ENCODE data around the gene EMC7.
"Not testable (repeated sequence)": the region's sequence is repeated elsewhere in the genome, so short reads cannot be mapped to it uniquely, and the experiment has no call there.

The EMC7 gene

DNA sequence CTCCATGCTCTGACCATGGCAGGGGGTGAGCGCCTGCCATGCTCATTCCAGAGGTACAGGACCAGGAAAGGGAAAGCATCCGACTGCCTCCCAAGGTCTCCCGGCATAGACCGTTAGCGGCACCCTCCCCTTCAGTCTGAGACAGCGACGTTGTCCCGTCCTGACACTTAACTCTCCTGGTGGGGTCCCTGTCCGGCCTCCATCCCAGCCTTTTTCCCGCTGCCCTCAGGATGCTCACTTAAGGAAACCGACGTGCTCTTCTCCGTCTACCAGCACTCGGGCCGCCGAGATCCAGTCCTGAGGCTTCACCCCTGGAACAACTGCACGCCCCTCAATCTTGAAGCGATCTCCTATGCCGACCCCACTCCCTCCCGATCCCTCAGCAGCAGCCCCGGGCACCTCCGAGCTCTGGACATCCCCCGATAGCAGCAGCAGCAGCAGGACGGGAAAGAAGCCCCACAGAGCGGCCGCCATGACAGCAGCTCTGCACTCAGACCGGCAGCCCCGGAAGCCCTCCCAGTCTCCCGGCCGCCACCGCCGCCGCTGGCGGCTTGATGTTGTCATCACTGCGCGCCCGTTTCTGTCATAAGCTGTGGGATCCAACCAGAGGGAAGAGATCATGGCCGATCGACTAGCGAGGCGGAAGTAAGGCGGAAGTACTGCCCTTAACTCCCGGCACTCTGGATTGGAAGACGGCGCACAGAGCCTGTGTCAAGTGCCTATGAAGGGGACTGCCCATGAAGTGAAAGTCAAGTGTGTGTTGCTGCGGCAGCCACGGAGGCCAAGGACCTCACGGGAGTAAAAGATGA is at the start of gene EMC7, which contains the start of gene PGBD4:
EMC7 (minus strand) TSS at position 497 of the 809 bp plus-strand sequence; CDS start at position 474, 23 bp downstream.
PGBD4 (plus strand) TSS at position 718 of the 809 bp plus-strand sequence. CDS start 449 bp downstream, outside the sequence.
- peak; percentile 99 for DNase-seq (ENCODE audit: low read depth, low spot score)

DNA sequence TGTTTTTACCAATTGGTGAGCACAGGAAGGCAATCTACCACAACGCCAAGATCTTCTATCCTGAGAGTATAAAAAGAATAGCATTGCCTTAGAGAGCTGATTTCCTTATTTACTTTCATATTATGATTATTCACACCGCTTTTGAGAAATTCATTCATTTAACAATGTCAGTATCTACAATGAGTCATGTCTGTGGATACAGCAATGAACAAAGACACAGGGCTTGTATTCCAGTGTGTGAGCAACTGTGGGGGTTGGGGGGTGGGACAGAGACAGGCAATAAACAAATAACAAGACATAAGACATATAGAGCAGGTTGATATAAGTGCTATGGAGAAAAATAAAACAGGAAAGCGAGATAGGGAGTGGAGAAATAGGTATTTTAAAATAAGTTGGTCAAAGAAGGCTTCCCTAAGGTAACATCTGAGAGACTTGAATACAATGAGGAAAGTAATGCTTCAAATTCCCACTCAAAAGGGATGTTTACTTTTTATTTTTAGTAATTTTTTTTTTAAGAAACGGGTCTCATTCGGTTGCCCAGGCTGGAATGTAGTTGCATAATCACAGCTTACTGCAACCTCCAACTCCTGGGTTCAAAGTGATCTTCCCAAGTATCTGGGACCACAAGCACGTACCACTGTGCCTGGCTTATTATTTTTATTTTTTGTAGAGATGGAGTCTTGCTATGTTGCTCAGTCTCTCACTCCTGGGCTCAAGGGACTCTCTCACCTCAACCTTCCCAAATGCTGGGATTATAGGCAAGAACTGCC is 45.9 kb upstream of the EMC7 start:
- no peak for DNase-seq (ENCODE audit: low read depth, low spot score)

DNA sequence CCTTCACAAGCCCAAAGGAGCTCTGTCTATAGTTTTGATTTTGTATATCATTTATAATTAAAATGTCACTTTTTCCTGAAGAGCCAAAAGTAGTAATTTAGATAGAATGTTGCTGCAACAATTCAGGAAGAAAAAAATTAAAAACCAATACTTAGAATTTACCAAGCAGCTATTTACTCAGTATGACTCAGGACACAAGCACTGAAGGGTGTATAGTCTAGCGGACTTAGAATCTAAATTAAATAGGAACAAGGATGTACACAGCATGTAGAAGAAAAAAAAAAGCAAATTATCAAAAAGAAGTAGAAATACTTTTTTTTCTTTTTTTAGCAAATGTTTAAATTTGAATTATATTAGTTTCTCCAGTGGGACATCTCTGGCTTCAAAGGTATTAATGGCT is 31.8 kb upstream of the EMC7 start:
- no peak for DNase-seq (ENCODE audit: low read depth, low spot score)

DNA sequence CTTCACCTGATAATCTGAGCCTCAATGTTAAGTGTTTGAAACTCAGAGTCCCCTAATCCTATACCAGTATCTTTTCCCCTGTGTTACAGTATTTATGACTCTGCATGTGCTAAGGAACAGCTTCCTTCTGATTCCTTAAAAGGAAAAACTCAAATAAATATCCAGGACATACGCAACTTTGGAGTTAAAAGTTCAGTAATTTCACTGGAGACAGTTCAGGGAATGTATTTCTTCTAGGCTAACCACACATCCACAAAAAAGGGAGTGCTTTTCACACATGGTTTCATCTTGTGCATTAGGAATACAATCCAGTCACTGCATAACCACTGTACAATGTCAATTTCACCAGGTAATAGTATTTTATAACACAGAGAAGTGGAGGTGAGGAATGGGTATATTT is 31.2 kb upstream of the EMC7 start:
- DNase-seq (ENCODE audit: low read depth, low spot score), result no peak

DNA sequence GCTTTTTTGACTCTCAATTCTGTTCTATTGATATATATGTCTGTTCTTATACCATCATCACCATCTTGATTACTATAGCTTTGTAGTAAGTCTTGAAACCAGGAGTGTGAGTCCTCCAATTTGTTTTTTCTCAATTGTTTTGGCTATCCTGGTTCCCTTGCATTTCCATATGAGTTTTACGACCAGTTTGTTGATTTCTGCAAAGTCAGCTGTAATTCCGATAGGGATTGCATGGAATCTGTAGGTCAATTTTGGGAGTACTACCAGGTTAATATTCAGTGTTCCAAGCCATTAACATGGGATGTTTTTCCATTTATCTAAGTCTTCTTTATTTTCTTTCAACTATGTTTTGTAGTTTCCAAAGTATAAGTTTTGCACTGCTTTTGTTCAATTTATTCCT is 27.2 kb upstream of the EMC7 start:
- no peak for DNase-seq (ENCODE audit: low read depth, low spot score)

DNA sequence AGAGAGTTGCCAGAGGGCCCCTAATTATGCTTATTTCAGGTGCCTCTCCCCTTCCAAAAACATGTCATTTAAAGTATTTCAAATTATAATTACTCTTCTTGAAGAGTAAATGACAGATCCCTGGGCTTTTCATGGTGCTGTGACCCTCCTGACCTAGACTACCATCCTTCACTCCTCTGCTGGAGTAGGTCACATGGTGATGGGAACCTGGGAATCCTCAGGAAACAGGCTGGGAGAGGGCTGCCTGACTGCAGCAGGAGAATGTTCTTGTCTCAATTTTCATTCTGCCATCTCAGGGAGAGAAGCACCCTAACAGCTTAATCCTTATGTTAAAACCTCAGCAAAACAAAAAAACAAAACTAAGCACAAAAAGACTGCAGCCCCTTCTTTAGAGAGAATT is 24.9 kb upstream of the EMC7 start:
- no peak for DNase-seq (ENCODE audit: low read depth, low spot score)

DNA sequence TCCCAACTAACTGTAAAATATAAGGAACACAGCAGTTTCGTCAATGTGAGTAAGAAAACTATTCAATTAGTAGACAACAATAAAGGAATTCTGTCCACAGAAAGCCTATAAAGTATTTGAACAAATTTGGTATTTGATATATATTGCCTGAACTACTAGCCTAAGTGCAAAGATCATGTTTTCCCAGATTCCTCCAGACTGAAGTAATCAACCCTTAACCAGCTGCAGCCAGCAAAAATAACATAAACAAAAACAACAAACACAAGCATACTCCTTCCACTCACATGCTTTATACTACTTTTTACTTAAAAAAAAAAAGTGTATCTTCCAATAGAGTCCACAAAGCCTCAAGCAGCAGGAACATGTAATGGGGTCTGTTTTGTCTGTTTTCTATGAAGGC is 24.3 kb upstream of the EMC7 start:
- DNase-seq (ENCODE audit: low read depth, low spot score), result no peak

DNA sequence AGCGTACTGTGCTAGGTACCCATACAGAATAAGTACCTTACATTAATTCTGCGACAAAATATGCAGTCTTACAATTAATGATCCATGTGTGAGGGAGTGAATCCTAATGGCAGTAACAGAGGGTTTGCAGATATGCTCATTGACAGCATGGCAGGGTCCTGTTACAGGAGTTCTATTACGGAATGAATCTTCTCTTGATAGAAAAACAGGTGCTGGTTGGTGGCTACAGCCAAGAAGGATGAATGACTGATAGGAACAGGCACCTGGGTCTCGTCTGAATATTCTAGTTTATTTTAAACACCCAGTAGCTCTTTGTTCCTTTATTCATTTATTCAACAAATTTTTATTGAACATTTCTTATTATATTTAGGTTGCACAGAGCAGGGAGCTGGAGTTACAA is 23.0 kb upstream of the EMC7 start:
- DNase-seq (ENCODE audit: low read depth, low spot score), result no peak

DNA sequence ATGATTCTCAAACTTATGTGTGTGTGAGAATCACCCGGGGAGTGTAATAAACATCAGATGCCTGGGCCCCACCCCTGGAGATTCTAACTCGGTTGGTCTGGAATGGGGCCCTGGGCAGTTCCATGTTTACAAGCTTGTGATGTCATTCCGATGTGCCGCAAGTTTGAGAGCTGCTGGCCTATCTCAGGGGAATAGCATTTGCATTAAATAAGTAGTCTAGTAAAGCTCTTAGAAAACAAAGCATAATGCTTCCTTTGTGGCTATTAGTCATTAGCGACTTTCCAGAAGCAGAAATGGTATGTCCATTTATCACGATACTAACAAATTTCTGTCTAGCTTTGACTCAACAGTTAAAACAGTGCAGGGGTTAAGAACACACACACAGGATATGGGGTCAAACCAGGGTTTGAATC is 21.1 kb upstream of the EMC7 start:
- DNase-seq (ENCODE audit: low read depth, low spot score), result no peak

DNA sequence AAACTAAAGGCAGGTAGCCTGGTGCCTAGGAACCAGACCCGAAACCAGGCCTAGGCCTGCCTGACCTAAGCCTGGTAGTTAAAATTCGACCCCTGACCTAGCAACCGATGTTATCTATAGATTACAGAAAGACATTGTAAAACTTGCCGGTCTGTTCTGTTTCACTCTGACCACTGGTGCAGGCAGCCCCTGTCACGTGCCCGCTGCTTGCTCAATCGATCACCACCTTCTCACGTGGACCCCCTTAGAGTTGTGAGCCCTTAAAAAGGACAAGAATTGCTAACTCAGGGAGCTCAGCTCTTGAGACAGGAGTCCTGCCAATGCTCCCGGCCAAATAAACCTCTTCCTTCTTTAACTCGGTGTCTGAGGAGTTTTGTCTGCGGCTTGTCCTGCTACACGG is 20.1 kb upstream of the EMC7 start:
- DNase-seq (ENCODE audit: low read depth, low spot score), result not testable (repeated sequence)

DNA sequence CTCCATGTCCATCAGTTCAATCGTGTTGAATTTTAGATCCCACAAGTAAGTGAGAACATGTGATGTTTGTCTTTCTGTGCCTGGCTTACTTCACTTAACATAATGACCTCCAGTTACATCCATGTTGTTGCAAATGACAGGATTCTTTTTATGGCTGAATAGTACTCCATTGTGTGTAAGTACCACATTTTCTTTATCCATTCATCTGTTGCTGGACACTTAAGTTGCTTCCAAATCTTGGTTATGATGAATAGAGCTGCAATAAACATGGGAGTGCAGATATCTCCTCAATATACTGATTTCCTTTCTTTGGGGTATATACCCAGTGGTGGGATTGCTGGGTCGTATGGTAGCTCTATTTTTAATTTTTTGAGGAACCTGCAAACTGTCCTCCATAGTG is 18.8 kb upstream of the EMC7 start:
- not testable (repeated sequence) for DNase-seq (ENCODE audit: low read depth, low spot score)

DNA sequence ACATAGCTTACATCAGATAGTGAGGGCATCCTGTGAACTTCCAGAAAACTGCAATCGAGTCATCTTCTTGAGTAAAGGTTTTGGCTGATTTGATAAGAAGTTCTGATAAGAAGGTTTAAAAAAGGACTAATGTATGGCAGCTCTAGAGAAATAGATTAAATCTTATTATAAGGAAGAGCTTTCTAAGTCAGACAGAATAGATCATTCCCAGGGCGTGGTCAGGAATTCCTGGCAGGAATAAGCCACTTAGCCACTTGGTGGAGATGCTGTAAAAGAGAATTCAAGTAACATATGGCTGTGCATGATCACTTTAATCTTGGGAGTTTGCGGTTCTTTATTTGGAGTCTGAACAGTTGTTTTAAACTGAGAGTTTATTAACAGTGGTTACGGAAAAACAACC is 17.6 kb upstream of the EMC7 start:
- DNase-seq (ENCODE audit: low read depth, low spot score), result no peak

DNA sequence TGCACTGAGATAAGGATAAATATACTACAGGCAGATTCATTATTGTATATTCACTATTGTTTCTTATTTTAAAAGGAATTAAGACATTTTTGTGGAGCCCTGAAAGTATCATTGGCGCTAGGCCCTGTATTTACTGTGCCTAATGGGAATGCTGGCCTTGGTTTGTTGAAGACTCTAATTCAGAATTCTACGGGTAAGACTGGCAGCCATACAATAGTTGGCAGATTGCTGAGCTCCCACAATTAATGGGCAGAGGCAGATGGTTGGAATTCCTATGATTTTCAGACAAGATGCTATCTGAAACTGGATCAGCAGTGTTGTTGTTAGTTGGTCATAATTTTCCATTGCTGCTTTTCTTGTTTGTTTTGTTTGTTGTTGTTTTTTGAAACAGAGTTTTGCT is 15.0 kb upstream of the EMC7 start:
- DNase-seq (ENCODE audit: low read depth, low spot score), result no peak

DNA sequence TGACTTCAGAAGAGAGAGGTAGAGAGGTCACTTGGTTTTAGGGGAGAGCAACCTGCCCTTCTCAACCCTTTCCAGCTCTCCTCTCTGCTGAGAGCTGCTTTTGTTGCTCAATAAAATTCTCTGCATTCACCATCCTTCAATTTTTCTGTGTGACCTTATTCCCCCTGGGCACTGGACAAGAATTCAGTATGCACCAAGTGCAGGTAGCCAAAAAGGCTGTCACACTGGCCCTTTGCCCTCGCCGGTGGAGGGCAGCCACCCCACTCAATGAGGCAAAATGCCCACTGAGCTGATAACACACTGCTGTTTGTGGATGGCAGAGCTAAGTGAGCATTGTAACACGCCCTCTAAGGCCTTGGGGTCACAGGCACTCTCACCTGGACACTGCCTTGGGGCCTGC is 13.1 kb upstream of the EMC7 start:
- DNase-seq (ENCODE audit: low read depth, low spot score), result no peak

DNA sequence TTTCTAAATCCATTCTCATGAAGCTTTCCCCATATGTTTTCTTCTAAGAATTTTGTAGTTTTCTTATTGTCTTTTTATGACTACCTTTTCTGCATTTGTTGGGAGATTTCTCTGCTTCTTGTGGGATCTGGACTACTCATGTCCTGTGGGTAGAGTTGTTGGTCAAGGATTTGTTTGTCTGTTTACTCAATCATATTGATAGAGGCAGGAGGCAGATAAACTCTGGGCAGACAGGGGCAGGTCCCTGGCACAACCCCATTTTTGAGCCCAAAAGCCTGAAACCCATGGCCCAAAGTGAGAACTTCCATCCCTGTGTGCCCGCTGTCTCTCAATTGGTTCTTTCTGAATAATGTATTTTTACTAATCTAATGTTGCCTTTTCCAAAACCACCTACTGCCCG is 12.6 kb upstream of the EMC7 start:
- DNase-seq (ENCODE audit: low read depth, low spot score), result no peak

DNA sequence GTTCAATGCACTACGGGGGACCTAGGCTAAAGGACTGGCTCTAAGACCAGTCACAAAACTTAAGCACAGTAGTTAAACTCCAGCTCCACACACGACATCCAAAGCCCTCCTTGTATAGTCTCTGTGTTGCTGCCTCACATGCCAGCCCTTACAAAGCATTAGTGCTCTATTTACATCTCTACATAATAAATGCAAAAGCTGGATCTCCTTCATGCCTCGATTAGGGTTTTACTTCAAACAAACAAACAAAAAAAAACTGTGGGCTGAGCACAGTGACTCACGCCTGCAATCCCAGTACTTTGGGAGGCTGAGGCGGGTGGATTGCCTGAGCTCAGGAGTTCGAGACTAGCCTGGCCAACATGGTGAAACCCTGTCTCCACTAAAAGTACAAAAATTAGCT is 9.8 kb upstream of the EMC7 start:
- DNase-seq (ENCODE audit: low read depth, low spot score), result no peak

DNA sequence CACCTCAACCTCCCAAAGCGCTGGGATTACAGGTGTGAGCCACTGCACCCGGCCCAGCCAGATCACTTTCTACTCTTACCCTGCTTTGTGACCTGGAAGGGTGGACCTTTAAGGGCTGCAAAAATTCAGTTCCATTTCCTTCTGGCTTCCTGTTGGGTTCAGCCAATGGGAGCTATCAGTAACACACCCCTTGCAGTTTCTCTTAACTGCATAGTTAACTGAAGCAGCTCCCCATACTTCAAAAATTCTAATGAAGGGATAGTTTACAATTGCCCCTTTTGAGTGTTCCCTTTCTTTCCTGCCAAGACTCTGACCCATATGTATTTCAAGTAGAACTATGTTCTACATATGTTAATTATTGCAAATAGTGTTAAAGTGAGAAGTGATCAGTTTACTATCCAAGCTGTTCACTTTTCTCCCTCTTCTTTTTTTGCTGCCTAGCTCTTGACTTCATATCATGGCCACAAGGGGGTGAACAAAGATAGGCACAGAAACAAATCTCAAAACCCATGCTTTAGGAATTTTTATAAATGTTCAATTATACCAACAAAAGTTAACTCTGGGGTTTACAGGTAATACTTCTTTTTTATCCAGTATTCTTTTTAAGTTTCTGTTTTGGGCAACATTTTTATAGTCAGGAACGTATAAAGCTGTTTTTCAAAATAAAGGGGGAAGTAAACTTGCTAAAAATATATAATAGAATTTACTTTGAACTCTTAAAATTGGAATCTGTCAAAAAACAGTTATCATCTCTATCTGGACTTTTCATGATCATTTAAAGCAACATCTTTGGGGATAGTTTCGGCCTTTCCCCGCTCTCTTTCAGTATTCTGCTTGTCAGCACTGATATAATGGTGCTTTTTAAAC is 8.4 kb upstream of the EMC7 start:
- DNase-seq (ENCODE audit: low read depth, low spot score), result no peak

DNA sequence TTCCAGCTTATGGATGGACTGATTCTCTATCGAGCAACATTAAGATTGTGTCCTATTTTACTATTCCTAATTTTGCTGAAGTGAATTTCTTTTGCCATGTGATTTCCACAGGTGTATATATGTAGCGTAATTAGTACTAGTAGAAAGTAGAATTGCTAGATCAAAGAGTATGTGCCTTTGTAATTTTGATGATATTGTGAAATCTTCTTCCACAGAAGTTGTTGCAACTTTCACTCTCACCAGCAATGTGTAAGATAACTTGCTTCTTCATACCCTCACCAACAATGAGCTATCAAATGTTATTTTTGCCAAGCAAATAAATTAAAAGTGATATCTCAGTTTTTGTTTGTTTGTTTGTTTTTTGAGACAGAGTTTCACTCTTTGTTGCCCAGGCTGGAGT is 5.7 kb upstream of the EMC7 start:
- no peak for DNase-seq (ENCODE audit: low read depth, low spot score)

DNA sequence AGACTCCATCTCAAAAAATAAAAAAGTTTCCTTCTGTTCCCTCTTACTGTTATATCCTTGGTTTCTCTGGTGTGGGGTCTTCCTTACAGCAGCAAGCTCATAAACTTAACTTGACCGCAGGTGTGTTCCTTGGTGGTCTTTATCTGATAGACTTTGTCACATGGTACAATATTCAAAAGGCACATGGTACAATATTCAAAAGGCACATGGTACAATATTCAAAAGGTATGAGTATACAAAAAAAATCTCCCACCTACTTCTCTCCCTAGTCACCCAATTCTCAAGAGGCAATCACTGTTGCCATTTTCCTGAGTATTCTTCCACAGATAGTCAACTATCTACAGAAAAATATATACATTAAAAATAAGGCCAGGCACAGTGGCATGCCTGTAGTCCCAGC is 4.8 kb upstream of the EMC7 start:
- DNase-seq (ENCODE audit: low read depth, low spot score), result no peak

DNA sequence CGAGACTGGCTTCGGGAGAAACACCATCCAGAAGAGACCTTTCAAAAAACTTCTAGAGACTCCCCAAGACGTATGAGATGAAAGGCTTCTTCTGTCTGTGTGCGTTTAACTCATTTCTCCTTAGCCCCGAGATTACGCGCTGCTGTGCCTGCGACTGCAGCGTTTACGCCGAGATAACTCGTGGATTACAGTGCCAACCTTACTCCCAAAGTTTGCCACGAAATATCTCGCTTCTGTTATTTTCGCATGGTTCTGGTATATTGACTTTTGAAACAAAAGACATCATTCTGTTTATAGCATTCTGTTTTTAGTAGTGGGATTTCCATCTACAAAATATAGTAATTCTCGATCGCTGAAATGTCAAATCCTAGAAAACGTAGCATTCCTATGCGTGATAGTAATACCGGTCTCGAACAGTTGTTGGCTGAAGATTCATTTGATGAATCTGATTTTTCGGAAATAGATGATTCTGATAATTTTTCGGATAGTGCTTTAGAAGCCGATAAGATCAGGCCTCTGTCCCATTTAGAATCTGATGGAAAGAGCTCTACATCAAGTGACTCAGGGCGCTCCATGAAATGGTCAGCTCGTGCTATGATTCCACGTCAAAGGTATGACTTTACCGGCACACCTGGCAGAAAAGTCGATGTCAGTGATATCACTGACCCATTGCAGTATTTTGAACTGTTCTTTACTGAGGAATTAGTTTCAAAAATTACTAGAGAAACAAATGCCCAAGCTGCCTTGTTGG is 688 bp upstream of the EMC7 start:
- no peak for DNase-seq (ENCODE audit: low read depth, low spot score)

DNA sequence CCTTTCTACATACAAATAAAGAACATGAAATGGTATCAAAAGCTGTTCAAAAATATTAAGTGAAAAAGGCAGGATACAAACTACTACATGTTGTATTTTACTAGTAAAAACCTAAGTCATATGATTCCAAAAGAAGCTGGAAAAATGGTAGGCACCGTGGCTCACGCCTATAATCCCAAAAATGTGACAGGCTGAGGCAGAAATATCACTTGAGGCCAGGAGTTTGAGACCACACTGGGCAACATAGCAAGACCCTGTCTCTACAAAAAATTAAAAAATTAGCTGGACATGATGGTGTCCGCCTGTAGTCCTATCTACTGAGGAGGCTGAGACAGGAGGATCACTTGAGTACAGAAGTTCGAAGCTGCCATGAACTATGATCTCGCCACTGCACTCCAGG is 1.7 kb downstream of the EMC7 start:
- DNase-seq (ENCODE audit: low read depth, low spot score), result no peak
